ENCODE measurements around the gene PMS2.
"Not testable (repeated sequence)": the region's sequence is repeated elsewhere in the genome, so short reads cannot be mapped to it uniquely, and the experiment has no call there.

Gene PMS2

GRCh38 chr7:6008668-6009611 lies at the start of gene PMS2, which contains the start of gene AIMP2:
Gene PMS2 (minus strand): TSS chr7:6009049. CDS start chr7:6009019, 30 bp downstream.
Gene AIMP2 (plus strand): TSS chr7:6009272. CDS start chr7:6009364, 92 bp downstream.
- peak; percentile 100 for DNase-seq

- no peak for DNase-seq
These were observed 48.7 kb upstream of the PMS2 start for GRCh38 chr7:6057316-6058129.

- no peak for DNase-seq
These were observed 47.8 kb upstream of the PMS2 start for GRCh38 chr7:6056616-6057015.

- not testable (repeated sequence) for DNase-seq
These were observed 42.3 kb upstream of the PMS2 start for GRCh38 chr7:6051185-6051584.

- no peak for DNase-seq
These were observed 40.9 kb upstream of the PMS2 start for GRCh38 chr7:6049780-6050179.

GRCh38 chr7:6035686-6036085 lies 26.8 kb upstream of the PMS2 start:
- DNase-seq, result no peak

- DNase-seq, result no peak
These were observed 26.3 kb upstream of the PMS2 start for GRCh38 chr7:6035165-6035564.

- DNase-seq, result no peak
These were observed 23.8 kb upstream of the PMS2 start for GRCh38 chr7:6032641-6033040.

- no peak for DNase-seq
These were observed 23.3 kb upstream of the PMS2 start for GRCh38 chr7:6032167-6032566.

- no peak for DNase-seq
These were observed 22.7 kb upstream of the PMS2 start for GRCh38 chr7:6031567-6031966.

GRCh38 chr7:6030988-6031387 lies 22.1 kb upstream of the PMS2 start, which contains the start of gene ANKRD61:
Gene ANKRD61 (plus strand): TSS chr7:6031376. CDS start chr7:6031376, 0 bp downstream.
- DNase-seq, result no peak

GRCh38 chr7:6028563-6028962 lies 19.7 kb upstream of the PMS2 start:
- no peak for DNase-seq

GRCh38 chr7:6027806-6028365 lies 19.0 kb upstream of the PMS2 start:
- DNase-seq, result no peak

- DNase-seq, result peak; percentile 93
These were observed 18.0 kb upstream of the PMS2 start for GRCh38 chr7:6026820-6027311.

GRCh38 chr7:6026011-6026819 lies 17.4 kb upstream of the PMS2 start:
- DNase-seq, result peak; percentile 87

- no peak for DNase-seq
These were observed 15.2 kb upstream of the PMS2 start for GRCh38 chr7:6023974-6024435.

GRCh38 chr7:6022707-6023106 lies 13.9 kb upstream of the PMS2 start:
- DNase-seq, result no peak

GRCh38 chr7:6020371-6021286 lies 11.8 kb upstream of the PMS2 start:
- DNase-seq, result no peak

- no peak for DNase-seq
These were observed 7.8 kb upstream of the PMS2 start for GRCh38 chr7:6016653-6016966.

GRCh38 chr7:6015917-6016652 lies 7.2 kb upstream of the PMS2 start:
- DNase-seq, result no peak

All from inflammatory macrophage treated with lipopolysaccharide for 4 hours (primary cell).